ENCODE results near the gene UBE2E2.

The UBE2E2 gene

GRCh38 chr3:23495507-23495906 is 292.4 kb downstream of the UBE2E2 start:
- no peak for TF ChIP-seq CTCF (IDR thresholded peaks at IDR 0.05; ENCODE audit: borderline replicate concordance, insufficient read depth, low read depth, low read length)
- no peak overlapping the region for H3K4me3 ChIP-seq (ENCODE audit: low read depth, low read length)

DNA sequence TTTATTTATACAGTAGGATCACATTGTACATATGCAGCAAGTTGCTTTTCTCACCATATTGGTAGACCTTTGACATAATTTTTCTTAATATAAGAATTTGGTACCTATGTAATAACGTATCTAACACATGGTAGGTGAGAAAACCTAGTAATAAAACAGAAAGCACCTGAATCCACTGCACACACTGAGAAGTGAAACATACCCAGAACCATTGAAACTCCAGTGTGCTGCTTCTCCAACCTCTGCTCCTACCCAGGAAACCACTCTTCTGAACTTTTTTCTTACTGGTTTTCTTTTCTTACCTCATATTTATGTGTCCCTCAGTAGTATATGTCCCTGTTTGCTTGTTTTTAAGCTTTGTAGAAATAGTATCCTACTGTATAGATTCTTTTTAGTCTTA is 293.0 kb downstream of the UBE2E2 start:
- no peak overlapping the region for H3K4me3 ChIP-seq (ENCODE audit: low read depth, low read length)
- no peak for TF ChIP-seq CTCF (IDR thresholded peaks at IDR 0.05; ENCODE audit: borderline replicate concordance, insufficient read depth, low read depth, low read length)

DNA sequence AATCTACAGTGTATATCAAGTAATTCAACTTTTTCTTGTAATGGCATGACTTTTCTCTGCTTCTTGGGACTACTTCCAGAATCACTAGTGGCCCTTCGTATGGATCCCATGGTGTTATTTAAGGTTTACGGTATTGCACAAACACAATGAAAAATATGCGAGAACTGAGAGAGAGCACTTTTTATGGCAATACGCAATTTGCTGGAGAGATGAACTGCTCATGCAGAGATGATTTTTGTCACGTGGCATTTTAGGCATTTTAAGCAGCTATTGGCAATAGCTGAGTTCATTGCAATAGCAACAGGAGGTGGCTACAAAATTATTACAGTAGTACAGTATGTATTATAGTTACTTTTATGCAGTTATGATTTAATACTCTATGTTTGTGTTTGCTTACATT is 294.0 kb downstream of the UBE2E2 start:
- H3K4me3 ChIP-seq (ENCODE audit: low read depth, low read length), result no peak overlapping the region
- TF ChIP-seq CTCF (IDR thresholded peaks at IDR 0.05; ENCODE audit: borderline replicate concordance, insufficient read depth, low read depth, low read length), result no peak

GRCh38 chr3:23501201-23501802 is 298.2 kb downstream of the UBE2E2 start:
- TF ChIP-seq CTCF (IDR thresholded peaks at IDR 0.05; ENCODE audit: borderline replicate concordance, insufficient read depth, low read depth, low read length), result no peak
- no peak overlapping the region for H3K4me3 ChIP-seq (ENCODE audit: low read depth, low read length)

DNA sequence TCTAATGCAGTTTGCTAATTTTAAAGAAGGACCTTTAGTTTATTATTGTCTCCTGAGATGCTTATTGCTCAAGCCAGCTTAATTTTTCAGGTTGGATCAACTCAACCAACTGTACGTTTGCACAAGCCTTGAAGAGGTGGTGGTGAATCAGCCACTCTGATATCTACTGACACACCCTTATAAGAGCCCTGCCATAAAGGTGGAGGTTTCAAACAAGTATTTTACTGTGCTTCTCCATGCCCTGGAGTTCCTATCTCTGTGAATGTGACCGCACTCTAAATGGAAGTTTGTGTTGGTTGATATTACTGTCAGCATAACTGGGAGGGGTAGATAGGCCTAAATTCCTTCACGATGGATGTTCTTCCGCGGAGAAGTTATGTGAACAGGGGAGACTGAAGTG is 305.3 kb downstream of the UBE2E2 start:
- H3K4me3 ChIP-seq (ENCODE audit: low read depth, low read length), result no peak overlapping the region
- no peak for TF ChIP-seq CTCF (IDR thresholded peaks at IDR 0.05; ENCODE audit: borderline replicate concordance, insufficient read depth, low read depth, low read length)

- no peak for TF ChIP-seq CTCF (IDR thresholded peaks at IDR 0.05; ENCODE audit: borderline replicate concordance, insufficient read depth, low read depth, low read length)
- no peak overlapping the region for H3K4me3 ChIP-seq (ENCODE audit: low read depth, low read length)
Measured at GRCh38 chr3:23518441-23518840, 315.3 kb downstream of the UBE2E2 start.

DNA sequence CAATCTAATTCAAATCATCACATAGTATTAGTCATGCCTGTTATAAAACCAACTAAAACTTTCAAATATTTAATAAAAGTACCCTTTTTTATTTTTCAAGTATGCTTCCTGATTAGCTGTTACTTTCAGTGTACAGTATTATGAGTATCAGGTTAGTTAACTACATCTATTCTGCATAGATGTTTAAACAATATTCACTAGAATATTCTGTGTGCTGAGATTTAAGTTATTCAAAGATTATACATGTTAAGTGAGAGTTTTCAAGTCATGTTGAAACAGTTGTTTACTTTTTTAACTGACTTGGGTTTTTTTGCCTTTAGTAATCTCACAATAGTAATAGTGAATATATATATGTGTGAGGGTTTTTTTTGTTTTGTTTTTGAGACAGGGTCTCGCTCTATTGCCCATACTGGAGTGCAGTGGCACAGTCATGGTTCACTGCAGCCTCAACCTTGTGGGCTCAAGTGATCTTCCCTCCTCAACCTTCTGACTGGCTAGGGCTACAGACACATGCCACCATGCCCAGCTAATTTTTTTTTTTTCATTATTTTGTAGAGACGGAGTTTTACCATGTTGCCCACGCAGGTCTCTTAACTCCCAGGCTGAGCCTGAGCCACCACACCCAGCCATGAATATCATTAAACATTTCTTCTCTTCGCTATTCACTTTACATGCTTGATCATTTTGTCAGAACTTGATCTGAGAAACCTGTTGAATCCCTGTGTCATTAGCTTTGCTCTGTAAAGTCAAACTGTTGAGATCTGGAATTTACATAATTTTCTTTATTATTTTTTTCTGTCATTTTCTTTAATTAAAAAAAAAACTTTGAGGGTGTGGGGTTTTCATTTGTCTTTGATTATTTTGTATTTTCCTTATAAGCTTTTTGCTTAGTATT is 316.4 kb downstream of the UBE2E2 start:
- H3K4me3 ChIP-seq (ENCODE audit: low read depth, low read length), result no peak overlapping the region
- TF ChIP-seq CTCF (IDR thresholded peaks at IDR 0.05; ENCODE audit: borderline replicate concordance, insufficient read depth, low read depth, low read length), result no peak
